K562 (cell line): ENCODE results near the gene FAM110D. TPM values are rescaled to one million over a fixed set of nuclear protein-coding genes. Genes with fewer than 3 reads are reported as not detected.

Source experiments
- ARHGAP35 ChIP-seq: fragments of 450-650 bp; IDR thresholded peaks from 2 replicates; pipeline ENCODE4 v1.6.1; 2018; ENCODE audit not compliant: partially characterized antibody
- ARID1B ChIP-seq: fragments of 450-650 bp; IDR thresholded peaks from 2 replicates; pipeline ENCODE4 v1.6.1; 2016; ENCODE audit warnings: antibody characterized with exemption, mild to moderate bottlenecking, inconsistent platforms
- CTBP1 ChIP-seq: fragments of 450-650 bp; IDR thresholded peaks from 2 replicates; pipeline ENCODE4 v1.6.1; 2016; ENCODE audit warnings: borderline replicate concordance
- FOXK1 ChIP-seq: sonication (generic); formaldehyde crosslinking; IDR thresholded peaks from 2 replicates; pipeline ENCODE4 v1.8.0; 2022; ENCODE audit warnings: missing genetic modification reagents, mild to moderate bottlenecking, borderline replicate concordance
- HDGF ChIP-seq: fragments of 450-650 bp; IDR thresholded peaks from 2 replicates; pipeline ENCODE4 v1.6.1; 2016
- HNRNPL ChIP-seq: fragments of 200-400 bp; formaldehyde crosslinking; IDR thresholded peaks from 2 replicates; pipeline ENCODE4 v1.6.1; 2017; ENCODE audit warnings: low read depth, mild to moderate bottlenecking, low read length
- HSF4 ChIP-seq: fragments of 250-450 bp; sonication (Bioruptor Pico); IDR thresholded peaks from 2 replicates; pipeline ENCODE4 v2.1.2; 2022; ENCODE audit warnings: mild to moderate bottlenecking, moderate library complexity, borderline replicate concordance
- KLF10 ChIP-seq: fragments of 250-450 bp; sonication (Bioruptor Pico); IDR thresholded peaks from 2 replicates; pipeline ENCODE4 v1.6.1; 2021; ENCODE audit warnings: matching md5 sums
- MXI1 ChIP-seq: IDR thresholded peaks from 2 replicates; pipeline ENCODE4 v1.6.1; 2011; ENCODE audit warnings: low read depth, mild to moderate bottlenecking, improper control_type of control experiment, low read length
- NCOR1 ChIP-seq: fragments of 450-650 bp; IDR thresholded peaks from 2 replicates; pipeline ENCODE4 v1.6.1; 2016; ENCODE audit warnings: mild to moderate bottlenecking, moderate library complexity
- NONO ChIP-seq, 2 experiments: fragments of 200-400 bp in 1 of 2; fragments of 450-650 bp in 1 of 2; formaldehyde crosslinking in 1 of 2; IDR thresholded peaks; 2 replicates each; pipeline ENCODE4 v1.6.1; 2017; ENCODE audit warnings: low read depth in 2 of 2, mild to moderate bottlenecking in 2 of 2, moderate library complexity in 2 of 2, low read length in 1 of 2
- NR1H2 ChIP-seq: sonication (generic); formaldehyde crosslinking; IDR thresholded peaks from 2 replicates; pipeline ENCODE4 v1.4.0; 2020; ENCODE audit warnings: mild to moderate bottlenecking, missing genetic modification reagents
- RBM39 ChIP-seq: fragments of 200-400 bp; formaldehyde crosslinking; optimal IDR thresholded peaks from 2 replicates; pipeline ENCODE3; 2018; ENCODE audit warnings: low read depth, low read length
- SNIP1 ChIP-seq: fragments of 450-650 bp; IDR thresholded peaks from 2 replicates; pipeline ENCODE4 v1.7.1; 2017; ENCODE audit warnings: low read depth, mild to moderate bottlenecking
- XRCC3 ChIP-seq: fragments of 450-650 bp; IDR thresholded peaks from 2 replicates; pipeline ENCODE4 v1.6.1; 2017; ENCODE audit warnings: mild to moderate bottlenecking, moderate library complexity
- ZFP1 ChIP-seq: fragments of 450-650 bp; formaldehyde crosslinking; IDR thresholded peaks from 2 replicates; pipeline ENCODE4 v1.4.0; 2020; ENCODE audit warnings: mild to moderate bottlenecking, mixed read lengths
- ZNF12 ChIP-seq: sonication (generic); formaldehyde crosslinking; IDR thresholded peaks from 2 replicates; pipeline ENCODE4 v1.4.0; 2020; ENCODE audit warnings: mild to moderate bottlenecking, missing genetic modification reagents
- ZNF311 ChIP-seq: fragments of 250-450 bp; sonication (Bioruptor Pico); IDR thresholded peaks from 2 replicates; pipeline ENCODE4 v1.4.0; 2020; ENCODE audit warnings: mild to moderate bottlenecking, moderate library complexity
- ZNF699 ChIP-seq: fragments of 250-450 bp; sonication (Bioruptor Pico); IDR thresholded peaks from 2 replicates; pipeline ENCODE4 v1.8.0; 2021; ENCODE audit warnings: mild to moderate bottlenecking, moderate library complexity; ENCODE audit not compliant: insufficient replicate concordance
- polyA plus RNA-seq, 8 experiments: library from polyadenylated mRNA; depleted of rRNA in 4 of 8; stranded (reverse) in 5 of 8; unstranded in 3 of 8; fragments of >200 nt; fragmentation: Nextera tagmentation in 2 of 8; fragmentation: Illumina TruSeq in 1 of 8; extraction: Ambion mirVana in 2 of 8; extraction: Trizol in 1 of 8; gene quantifications; 2 replicates each; pipeline versions ENCODE4 v1.2.1 to v1.2.3, GENCODE V29; 2011 to 2014; ENCODE audit warnings: inconsistent platforms in 1 of 8, missing spikeins in 1 of 8
- total RNA-seq, 7 experiments: library from RNA; depleted of rRNA in 6 of 7; stranded (reverse); fragments of >200 nt in 6 of 7; fragmentation: Illumina TruSeq in 2 of 7; extraction: Trizol in 2 of 7; gene quantifications; 2 replicates each; pipeline versions ENCODE4 v1.2.1 to v1.2.3, GENCODE V29; 2011 to 2021; ENCODE audit warnings: low replicate concordance in 1 of 7
- TF ChIP-seq, protein P1 (sequence below): sonication (generic); formaldehyde crosslinking; IDR thresholded peaks from 2 replicates; pipeline ENCODE4 v1.8.0; 2022; ENCODE audit warnings: mild to moderate bottlenecking, missing genetic modification reagents
- TF ChIP-seq, protein P2 (sequence below): fragments of 450-650 bp; IDR thresholded peaks from 2 replicates; pipeline ENCODE4 v1.6.1; 2014; ENCODE audit warnings: low read depth, mild to moderate bottlenecking, moderate library complexity, borderline replicate concordance
- TF ChIP-seq, protein P3 (sequence below): fragments of 450-650 bp; formaldehyde crosslinking; IDR thresholded peaks from 2 replicates; pipeline ENCODE4 v1.4.0; 2020; ENCODE audit warnings: mild to moderate bottlenecking
- TF ChIP-seq, protein P4 (sequence below): fragments of 450-650 bp; IDR thresholded peaks from 2 replicates; pipeline ENCODE4 v1.6.1; 2017; ENCODE audit warnings: antibody characterized with exemption, mild to moderate bottlenecking

Gene FAM110D
- total and polyA plus RNA-seq, 9 of the 15 experiments (the other 6 are each of a cell fraction or from before 2014, with no cell fraction given), result 0.04 to 1.1 (median 0.33) TPM

DNA sequence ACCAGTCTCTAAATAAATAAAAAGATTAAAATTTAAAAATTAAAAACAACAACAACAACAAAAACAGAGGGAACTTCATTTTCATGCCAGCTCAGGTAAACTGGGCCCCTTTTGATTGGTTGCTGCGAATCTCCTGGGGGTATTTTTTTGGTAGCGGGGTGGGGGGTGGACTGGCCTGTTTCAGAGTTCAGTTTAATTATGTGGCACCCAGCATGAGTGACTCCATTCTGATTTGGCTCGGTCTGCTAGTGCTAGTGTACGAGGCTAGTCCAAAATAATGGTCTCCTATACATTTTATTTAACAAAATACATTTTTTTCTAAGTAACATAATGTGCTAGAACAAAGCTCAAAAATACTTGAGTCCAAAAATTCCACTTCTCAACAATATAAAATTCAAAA lies 29.1 kb upstream of the FAM110D start (continued):
- TF ChIP-seq NONO (IDR thresholded peaks at IDR 0.05; ENCODE audit: low read depth in 2 of 2, low read length in 1 of 2) (no peak), XRCC3 (no peak), FOXK1 (no peak), KLF10 (CRISPR knock-in tag) (no peak), MXI1 (no peak), HDGF (no peak), ZNF699 (CRISPR knock-in tag) (no peak), ARHGAP35 (no peak), HNRNPL (no peak), ARID1B (no peak), HSF4 (CRISPR knock-in tag) (peak; percentile 35; the same call in 1 of the 2 replicates), ZNF12 (no peak), ZFP1 (CRISPR knock-in tag) (no peak), SNIP1 (no peak), ZNF311 (CRISPR knock-in tag) (peak; percentile 42; the same call in 1 of the 2 replicates), NCOR1 (no peak), RBM39 (no peak), NR1H2 (CRISPR knock-in tag) (no peak), CTBP1 (no peak)
- TF ChIP-seq, protein P1, sequence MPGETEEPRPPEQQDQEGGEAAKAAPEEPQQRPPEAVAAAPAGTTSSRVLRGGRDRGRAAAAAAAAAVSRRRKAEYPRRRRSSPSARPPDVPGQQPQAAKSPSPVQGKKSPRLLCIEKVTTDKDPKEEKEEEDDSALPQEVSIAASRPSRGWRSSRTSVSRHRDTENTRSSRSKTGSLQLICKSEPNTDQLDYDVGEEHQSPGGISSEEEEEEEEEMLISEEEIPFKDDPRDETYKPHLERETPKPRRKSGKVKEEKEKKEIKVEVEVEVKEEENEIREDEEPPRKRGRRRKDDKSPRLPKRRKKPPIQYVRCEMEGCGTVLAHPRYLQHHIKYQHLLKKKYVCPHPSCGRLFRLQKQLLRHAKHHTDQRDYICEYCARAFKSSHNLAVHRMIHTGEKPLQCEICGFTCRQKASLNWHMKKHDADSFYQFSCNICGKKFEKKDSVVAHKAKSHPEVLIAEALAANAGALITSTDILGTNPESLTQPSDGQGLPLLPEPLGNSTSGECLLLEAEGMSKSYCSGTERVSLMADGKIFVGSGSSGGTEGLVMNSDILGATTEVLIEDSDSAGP (CRISPR knock-in tag), result no peak
- TF ChIP-seq, protein P2, sequence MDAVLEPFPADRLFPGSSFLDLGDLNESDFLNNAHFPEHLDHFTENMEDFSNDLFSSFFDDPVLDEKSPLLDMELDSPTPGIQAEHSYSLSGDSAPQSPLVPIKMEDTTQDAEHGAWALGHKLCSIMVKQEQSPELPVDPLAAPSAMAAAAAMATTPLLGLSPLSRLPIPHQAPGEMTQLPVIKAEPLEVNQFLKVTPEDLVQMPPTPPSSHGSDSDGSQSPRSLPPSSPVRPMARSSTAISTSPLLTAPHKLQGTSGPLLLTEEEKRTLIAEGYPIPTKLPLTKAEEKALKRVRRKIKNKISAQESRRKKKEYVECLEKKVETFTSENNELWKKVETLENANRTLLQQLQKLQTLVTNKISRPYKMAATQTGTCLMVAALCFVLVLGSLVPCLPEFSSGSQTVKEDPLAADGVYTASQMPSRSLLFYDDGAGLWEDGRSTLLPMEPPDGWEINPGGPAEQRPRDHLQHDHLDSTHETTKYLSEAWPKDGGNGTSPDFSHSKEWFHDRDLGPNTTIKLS, result no peak
- TF ChIP-seq, protein P3, sequence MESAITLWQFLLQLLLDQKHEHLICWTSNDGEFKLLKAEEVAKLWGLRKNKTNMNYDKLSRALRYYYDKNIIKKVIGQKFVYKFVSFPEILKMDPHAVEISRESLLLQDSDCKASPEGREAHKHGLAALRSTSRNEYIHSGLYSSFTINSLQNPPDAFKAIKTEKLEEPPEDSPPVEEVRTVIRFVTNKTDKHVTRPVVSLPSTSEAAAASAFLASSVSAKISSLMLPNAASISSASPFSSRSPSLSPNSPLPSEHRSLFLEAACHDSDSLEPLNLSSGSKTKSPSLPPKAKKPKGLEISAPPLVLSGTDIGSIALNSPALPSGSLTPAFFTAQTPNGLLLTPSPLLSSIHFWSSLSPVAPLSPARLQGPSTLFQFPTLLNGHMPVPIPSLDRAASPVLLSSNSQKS (CRISPR knock-in tag), result no peak
- TF ChIP-seq, protein P4, sequence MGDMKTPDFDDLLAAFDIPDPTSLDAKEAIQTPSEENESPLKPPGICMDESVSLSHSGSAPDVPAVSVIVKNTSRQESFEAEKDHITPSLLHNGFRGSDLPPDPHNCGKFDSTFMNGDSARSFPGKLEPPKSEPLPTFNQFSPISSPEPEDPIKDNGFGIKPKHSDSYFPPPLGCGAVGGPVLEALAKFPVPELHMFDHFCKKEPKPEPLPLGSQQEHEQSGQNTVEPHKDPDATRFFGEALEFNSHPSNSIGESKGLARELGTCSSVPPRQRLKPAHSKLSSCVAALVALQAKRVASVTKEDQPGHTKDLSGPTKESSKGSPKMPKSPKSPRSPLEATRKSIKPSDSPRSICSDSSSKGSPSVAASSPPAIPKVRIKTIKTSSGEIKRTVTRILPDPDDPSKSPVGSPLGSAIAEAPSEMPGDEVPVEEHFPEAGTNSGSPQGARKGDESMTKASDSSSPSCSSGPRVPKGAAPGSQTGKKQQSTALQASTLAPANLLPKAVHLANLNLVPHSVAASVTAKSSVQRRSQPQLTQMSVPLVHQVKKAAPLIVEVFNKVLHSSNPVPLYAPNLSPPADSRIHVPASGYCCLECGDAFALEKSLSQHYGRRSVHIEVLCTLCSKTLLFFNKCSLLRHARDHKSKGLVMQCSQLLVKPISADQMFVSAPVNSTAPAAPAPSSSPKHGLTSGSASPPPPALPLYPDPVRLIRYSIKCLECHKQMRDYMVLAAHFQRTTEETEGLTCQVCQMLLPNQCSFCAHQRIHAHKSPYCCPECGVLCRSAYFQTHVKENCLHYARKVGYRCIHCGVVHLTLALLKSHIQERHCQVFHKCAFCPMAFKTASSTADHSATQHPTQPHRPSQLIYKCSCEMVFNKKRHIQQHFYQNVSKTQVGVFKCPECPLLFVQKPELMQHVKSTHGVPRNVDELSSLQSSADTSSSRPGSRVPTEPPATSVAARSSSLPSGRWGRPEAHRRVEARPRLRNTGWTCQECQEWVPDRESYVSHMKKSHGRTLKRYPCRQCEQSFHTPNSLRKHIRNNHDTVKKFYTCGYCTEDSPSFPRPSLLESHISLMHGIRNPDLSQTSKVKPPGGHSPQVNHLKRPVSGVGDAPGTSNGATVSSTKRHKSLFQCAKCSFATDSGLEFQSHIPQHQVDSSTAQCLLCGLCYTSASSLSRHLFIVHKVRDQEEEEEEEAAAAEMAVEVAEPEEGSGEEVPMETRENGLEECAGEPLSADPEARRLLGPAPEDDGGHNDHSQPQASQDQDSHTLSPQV, result peak; percentile 96
